Stimulated activated CD4-positive, alpha-beta T cell treated with anti-CD3 and anti-CD28 coated beads, Interleukin-1b, Interleukin-23, amount 100 ng/mL, for 4 hours (primary cell): ENCODE results near the gene VPS13D.

Experiments used
- DNase-seq, 2 donors: peaks; one replicate each; pipeline ENCODE4 v3.0.0-alpha.2; 2020; ENCODE audit warnings: low read depth in 2 of 2

Gene VPS13D

DNA sequence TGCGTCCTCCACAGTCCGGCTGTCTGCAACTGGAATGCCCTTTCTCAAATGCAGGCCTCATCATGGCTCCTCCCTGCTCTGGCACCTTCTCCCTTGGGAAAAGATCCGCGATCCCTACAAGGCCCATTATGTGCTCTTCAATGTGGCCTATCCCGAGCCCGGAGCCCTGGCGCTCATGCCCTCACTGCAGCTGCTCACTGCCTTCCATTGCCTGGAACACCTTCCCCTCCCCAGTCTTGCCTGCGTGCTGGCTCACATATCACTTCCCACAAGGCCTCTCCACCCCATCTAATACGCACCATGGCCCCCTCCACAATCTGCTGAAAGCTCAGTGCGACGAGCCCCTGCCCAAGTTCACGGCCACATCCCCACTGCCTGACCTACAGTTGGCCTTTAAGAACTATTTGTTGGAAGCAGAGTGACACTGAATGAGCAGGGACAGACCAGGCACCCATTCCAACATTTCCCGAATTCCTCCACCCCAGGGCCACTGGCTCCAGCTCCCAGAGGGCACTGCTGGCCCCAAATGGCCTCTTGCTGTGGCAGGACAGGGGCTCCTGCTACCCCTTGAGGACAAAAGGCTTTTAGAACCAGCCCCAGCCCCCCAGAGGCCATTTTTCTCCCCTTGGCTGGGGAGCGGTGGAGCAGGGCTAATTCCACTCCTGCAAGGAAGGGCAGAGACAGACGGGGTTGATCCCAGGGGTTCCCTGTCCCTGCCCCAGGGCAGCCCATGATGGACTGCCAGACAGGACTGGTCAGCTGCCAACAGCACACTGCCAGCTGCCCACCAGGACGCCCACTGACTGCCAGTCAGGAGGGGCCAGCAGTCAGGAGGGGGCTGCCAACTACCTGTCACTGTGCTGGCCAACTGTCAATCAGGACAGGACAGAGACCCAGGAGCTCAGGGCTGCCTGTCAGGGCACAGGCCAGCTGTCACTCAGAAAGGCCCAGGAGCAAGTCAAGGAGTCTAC is 323.4 kb downstream of the VPS13D start:
- DNase-seq: no peak

DNA sequence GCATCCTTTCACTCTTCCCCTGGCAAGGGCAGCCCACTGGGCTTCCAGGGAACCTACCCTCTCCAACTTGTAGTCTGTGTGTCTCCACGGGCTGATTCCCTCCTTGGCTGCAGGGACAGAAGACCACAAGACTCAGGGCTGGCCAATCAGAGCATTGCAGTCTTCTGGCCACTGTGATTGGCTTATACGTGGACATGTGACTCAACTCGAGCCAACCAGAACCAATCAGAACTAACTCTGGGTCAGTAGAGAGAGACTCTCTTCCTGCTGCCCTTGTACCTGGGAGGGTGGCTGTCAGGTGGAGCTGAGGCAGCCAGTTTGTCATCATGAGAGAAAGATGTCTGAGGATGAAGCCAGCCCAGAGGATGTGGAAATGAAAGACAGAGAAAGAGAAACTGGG is 324.1 kb downstream of the VPS13D start:
- DNase-seq: no peak

DNA sequence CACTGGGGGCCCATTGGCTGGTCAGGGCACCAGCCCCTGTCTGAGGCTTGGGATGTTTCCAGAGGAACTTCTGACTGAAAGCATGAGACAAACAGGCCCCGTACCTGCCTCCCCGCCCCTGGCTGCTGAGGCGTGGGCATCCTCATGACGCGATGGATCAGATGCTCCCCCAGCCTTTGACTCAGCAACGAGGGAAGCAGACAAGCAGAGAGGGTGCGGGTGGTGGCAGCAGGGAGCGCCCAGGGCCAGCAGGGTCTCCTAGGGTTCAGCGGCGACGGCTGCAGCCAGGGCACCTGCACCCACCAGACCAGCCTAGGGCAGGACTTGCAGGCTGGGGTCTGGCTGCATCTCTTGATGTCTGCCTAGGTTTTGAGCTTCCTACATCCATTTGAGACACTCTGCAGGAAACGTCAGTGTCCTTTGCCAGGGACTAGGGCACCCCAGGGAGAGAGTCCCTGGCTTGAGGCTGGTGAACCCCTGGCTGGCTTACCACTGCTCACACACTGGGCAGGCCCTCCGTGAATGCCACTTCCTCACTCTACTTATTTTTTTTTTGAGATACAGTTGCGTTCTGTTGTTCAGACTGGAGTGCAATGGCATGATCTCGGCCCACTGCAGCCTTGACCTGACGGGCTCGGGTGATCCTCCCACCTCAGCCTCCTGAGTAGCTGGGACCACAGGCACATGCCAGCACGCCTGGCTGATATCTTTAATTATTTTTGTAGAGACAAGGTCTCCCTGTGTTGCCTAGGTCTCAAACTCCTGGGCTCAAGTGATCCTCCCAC is 324.9 kb downstream of the VPS13D start:
- no peak for DNase-seq

DNA sequence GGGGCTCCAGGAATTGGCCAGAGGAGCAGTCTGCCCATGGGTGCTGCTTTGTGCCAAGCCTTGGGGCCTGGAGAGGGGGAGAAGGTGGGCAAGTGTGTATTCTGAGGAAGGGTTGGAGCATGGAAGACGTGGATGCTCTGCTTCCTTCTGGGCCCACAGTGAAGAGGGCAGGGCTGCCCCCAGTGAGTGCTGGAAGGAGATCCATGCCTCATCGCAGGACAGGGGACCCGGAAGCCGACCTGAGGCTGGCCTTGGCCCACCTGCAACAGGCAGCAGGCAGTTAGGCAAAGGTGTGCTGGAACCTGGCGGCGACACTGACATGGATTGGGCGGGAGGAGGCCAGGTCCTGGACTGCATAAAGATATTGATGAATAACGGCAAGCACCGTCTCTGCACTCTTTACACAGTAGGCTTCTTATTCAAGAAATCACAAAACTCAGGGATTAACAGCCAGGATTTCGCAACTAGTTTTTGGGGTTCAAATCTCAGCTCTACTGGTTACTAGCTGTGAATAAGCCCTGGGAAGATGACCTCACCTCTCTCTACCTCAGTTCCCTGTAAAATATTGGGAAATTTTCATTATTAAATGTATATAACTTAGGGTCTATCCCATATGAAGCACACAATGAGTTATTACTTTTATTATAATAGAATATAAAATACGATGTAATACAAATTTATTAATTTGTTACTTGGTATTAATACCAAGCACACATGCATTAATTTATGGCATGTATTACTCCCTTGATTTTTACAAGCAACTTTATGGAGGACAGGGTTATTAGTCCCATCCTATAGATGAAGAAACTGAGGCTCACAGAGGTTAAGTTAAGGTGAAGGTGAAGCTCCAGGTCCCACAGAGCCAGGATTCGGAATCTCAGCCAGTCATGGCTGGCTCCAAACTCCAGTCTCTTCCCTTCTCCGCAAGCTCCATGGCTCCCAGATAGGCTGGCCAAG is 325.9 kb downstream of the VPS13D start:
- DNase-seq: no peak

DNA sequence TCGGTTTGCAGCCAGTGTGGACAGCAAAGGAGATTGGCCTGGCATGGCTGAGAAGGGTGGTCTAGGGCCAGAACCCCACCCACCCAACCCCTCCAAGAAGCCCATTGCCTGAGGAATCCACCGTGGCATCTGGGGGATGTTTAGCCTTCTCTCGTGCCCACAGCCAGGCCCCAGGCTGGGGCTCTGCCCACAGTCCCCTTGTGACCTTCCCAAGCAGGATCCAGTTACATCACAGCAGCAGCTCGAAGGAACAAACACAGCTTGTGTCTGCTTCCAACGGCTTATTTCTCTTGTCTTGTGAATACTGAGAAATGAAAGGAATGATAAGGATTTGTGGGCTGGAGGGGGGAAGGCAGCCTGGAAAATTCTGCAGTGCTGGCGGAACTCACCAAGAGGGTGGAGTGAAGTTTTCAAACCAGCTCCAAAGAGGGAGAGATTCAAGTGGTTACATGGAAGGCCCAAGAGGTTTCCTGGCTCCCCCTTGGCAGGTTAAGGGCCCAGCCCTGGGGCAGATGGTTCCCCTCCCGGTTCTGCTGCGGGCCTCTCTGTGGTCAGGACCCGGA is 326.6 kb downstream of the VPS13D start:
- DNase-seq: no peak

DNA sequence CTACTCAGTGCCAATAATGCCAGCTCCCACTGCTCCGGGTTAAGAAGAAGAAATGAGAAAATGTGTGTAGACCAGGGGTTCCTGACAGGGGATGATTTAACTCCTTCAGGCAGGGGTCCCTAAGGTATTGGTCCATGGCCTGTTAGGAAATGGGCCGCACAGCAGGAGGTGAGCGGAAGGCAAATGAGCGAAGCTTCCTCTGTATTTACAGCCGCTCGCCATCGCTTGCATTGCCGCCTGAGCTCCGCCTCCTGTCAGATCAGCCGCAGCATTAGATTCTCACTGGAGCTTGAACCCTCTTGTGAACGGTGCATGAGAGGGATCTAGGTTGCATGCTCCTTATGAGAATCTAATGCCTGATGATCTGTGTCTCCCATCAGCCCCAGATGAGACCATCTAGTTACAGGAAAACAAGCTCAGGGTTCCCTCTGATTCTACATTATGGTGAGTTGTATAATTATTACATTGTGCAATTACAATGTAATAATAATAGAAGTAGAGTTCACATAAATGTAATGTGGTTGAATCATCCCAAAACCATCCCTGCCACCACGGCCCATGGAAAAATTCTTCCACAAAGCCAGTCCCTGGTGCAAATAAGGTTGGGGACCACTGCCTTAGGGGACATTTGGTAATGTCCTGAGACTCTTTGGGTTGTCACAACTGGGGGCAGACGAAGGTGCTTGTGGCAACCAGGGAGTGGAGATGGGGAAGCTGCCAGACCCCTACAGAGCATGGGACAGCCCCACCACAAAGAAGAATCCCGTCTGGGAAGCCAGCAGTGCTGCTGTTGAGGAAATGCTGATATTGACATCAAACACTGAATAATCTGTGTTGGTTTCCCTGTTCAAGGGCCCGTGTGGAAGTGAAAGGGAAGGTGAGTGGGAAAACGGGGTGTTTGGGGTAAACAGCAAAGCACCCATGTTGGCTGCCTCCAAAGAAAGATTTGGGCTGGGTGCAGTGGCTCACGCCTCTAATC is 327.4 kb downstream of the VPS13D start:
- no peak for DNase-seq

DNA sequence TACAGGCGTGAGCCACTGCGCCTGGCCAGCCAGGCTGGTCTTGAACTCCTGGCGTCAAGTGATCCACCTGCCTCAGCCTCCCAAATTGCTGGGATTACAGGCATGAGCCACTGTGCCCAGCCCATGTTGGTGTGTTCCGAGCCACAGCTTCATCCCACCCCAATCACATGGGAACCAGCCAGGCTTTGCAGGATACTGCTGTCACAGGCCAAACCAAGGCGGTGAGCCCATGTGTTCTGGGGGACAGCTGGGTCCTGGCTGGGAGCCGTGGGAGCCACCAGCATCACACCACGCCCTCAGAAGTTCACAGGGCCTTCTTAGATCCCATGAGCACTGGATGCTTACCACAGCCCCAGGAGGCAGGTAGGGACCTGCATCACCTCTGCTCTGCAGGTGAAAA is 331.3 kb downstream of the VPS13D start:
- DNase-seq: no peak
